Endothelial cell of umbilical vein (primary cell): ENCODE data around the gene KRTAP29-1. TPM values are rescaled to one million over a fixed set of nuclear protein-coding genes. Genes with fewer than 3 reads are reported as not detected.
"Not testable (repeated sequence)": the region's sequence is repeated elsewhere in the genome, so short reads cannot be mapped to it uniquely, and the experiment has no call there.

Source experiments
- BruUV-seq: library from RNA; stranded (reverse); fragments of 400-500 nt; replicated peaks from 2 replicates; lab custom pipeline; 2021; lab: Mats Ljungman, UMichigan
- CTCF ChIA-PET: fragments of 300-600, 350-600 bp; sonication (Branson Sonifier 250); formaldehyde crosslinking; loops from one replicate; lab custom pipeline; 2021; ENCODE audit warnings: antibody characterized with exemption, inconsistent platforms; lab: Charles Lee
- POLR2A ChIA-PET: fragments of 300-600, 350-600 bp; sonication (Branson Sonifier 250); formaldehyde crosslinking; loops from one replicate; lab custom pipeline; 2021; ENCODE audit warnings: antibody characterized with exemption, inconsistent platforms; lab: Charles Lee
- DNase-seq: peaks from one replicate; pipeline ENCODE4 v3.0.0-alpha.2; 2011; ENCODE audit warnings: low read depth, low spot score
- FAIRE-seq: peaks from 2 replicates; lab custom pipeline; 2011; peaks lifted over from hg19 to GRCh38; lab: Jason Lieb, UNC
- H2AFZ ChIP-seq: 2 replicates; pipeline ENCODE4 v1.6.0; 2012; ENCODE audit warnings: low read depth, low read length, control low read depth, inconsistent platforms
- H3K27ac ChIP-seq: 2 replicates; pipeline ENCODE4 v1.5.1; 2011; ENCODE audit warnings: low read depth, mild to moderate bottlenecking, control low read depth, low read length, moderate library complexity; ENCODE audit not compliant: insufficient read depth
- H3K27me3 ChIP-seq, 2 experiments: 2 replicates each; pipeline versions ENCODE4 v1.6.0 to v1.6.1; 2011; ENCODE audit warnings: low read length in 2 of 2, mixed read lengths in 1 of 2; ENCODE audit not compliant: control insufficient read depth in 2 of 2, insufficient read depth in 2 of 2
- H3K36me3 ChIP-seq, 2 experiments: 2 replicates in 1 of 2; 3 replicates in 1 of 2; pipeline ENCODE4 v1.5.1; 2011; ENCODE audit warnings: low read length in 2 of 2, mild to moderate bottlenecking in 1 of 2, moderate library complexity in 1 of 2; ENCODE audit not compliant: control insufficient read depth in 2 of 2, insufficient read depth in 2 of 2; ENCODE audit errors: extremely low read depth in 1 of 2
- H3K4me1 ChIP-seq: 3 replicates; pipeline ENCODE4 v1.5.1; 2011; ENCODE audit warnings: mild to moderate bottlenecking, low read length; ENCODE audit not compliant: control insufficient read depth, insufficient read depth; ENCODE audit errors: extremely low read depth
- H3K4me2 ChIP-seq: 2 replicates; pipeline ENCODE4 v1.6.1; 2011; ENCODE audit warnings: low read length, control low read depth, mixed read lengths; ENCODE audit not compliant: insufficient read depth
- H3K4me3 ChIP-seq, 3 experiments: fragments of 200-600 bp in 1 of 3; sonication (generic), shearing (Covaris generic) in 1 of 3; replicated peaks in 1 of 3; 2 replicates each; pipeline ENCODE4 v1.5.1; 2011 to 2016; ENCODE audit warnings: control low read depth in 3 of 3, low read length in 3 of 3, mild to moderate bottlenecking in 2 of 3, inconsistent platforms in 1 of 3, low read depth in 1 of 3, moderate library complexity in 1 of 3; ENCODE audit not compliant: insufficient read depth in 1 of 3
- H3K79me2 ChIP-seq: 2 replicates; pipeline ENCODE4 v1.6.0; 2012; ENCODE audit warnings: low read length, inconsistent platforms; ENCODE audit not compliant: control insufficient read depth, insufficient read depth
- H3K9ac ChIP-seq: replicated peaks from 2 replicates; pipeline ENCODE3; 2011; ENCODE audit warnings: low read length, control low read depth; ENCODE audit not compliant: insufficient read depth; ENCODE audit errors: extremely low read depth
- H3K9me1 ChIP-seq: replicated peaks from 3 replicates; pipeline ENCODE4 v1.6.0; 2011; ENCODE audit warnings: mild to moderate bottlenecking, low read length; ENCODE audit not compliant: control insufficient read depth, insufficient read depth; ENCODE audit errors: extremely low read depth
- H3K9me3 ChIP-seq: replicated peaks from 2 replicates; pipeline ENCODE4 v1.5.1; 2012; ENCODE audit warnings: low read length, inconsistent platforms; ENCODE audit not compliant: control insufficient read depth, insufficient read depth
- H4K20me1 ChIP-seq: replicated peaks from 2 replicates; pipeline ENCODE3; 2011; ENCODE audit warnings: mild to moderate bottlenecking, low read length; ENCODE audit not compliant: control insufficient read depth, insufficient read depth; ENCODE audit errors: extremely low read depth
- GATA2 ChIP-seq: IDR thresholded peaks from 2 replicates; pipeline ENCODE4 v1.7.0; 2011; ENCODE audit warnings: low read depth, mild to moderate bottlenecking, moderate library complexity, mixed read lengths, low read length; ENCODE audit not compliant: insufficient read length, insufficient read depth
- JUN ChIP-seq: IDR thresholded peaks from 2 replicates; pipeline ENCODE4 v1.6.1; 2011; ENCODE audit warnings: borderline replicate concordance, low read depth; ENCODE audit not compliant: insufficient read length, insufficient read depth
- MYC ChIP-seq: IDR thresholded peaks from one replicate; pipeline ENCODE4 v1.6.1; 2011; ENCODE audit warnings: mild to moderate bottlenecking, low read depth, low read length
- POLR2AphosphoS5 ChIP-seq: IDR thresholded peaks from 2 replicates; pipeline ENCODE4 v1.6.1; 2012; ENCODE audit warnings: low read depth, mild to moderate bottlenecking, control low read depth, low read length, moderate library complexity; ENCODE audit not compliant: insufficient read depth
- dilution Hi-C: fragments of 300-500 bp; cut with MboI; formaldehyde crosslinking; loops from one replicate; pipeline ENCODE4 v1.15.0; 2019; ENCODE audit warnings: low sequenced_read_pairs; ENCODE audit not compliant: extremely low pct_ligation_motif_present
- intact Hi-C: fragments of 100-400 bp; cut with micrococcal nuclease; formaldehyde crosslinking; loops from one replicate; pipeline ENCODE4 v1.10.0; 2022
- polyA plus RNA-seq, 4 experiments: library from polyadenylated mRNA; depleted of rRNA in 3 of 4; stranded (reverse) in 3 of 4; unstranded in 1 of 4; fragments of >200 nt; gene quantifications; 2 replicates each; pipeline versions ENCODE4 v1.2.1 to v1.2.3, GENCODE V29; 2011 to 2012; ENCODE audit warnings: missing spikeins in 1 of 4
- total RNA-seq: library from RNA; stranded (reverse); gene quantifications from 2 replicates; pipeline ENCODE4 v1.2.3, GENCODE V29; 2021
- TF ChIP-seq, protein P1 (sequence below): IDR thresholded peaks from 2 replicates; pipeline ENCODE4 v1.6.1; 2011; ENCODE audit not compliant: insufficient read depth, insufficient read length
- TF ChIP-seq, protein P2 (sequence below), 2 donors: IDR thresholded peaks; 1 replicate in 1 of 2; 2 replicates in 1 of 2; pipeline ENCODE4 v1.5.1; 2011; ENCODE audit warnings: low read length in 2 of 2, mild to moderate bottlenecking in 2 of 2, moderate library complexity in 2 of 2, control low read depth in 1 of 2, inconsistent platforms in 1 of 2, low read depth in 1 of 2; ENCODE audit not compliant: insufficient read depth in 1 of 2; ENCODE audit errors: extremely low read depth in 1 of 2

Gene KRTAP29-1
- total and polyA plus RNA-seq, 2 donors (not counting 3 experiments of a cell fraction or from before 2014, with no cell fraction given) = not detected

DNA sequence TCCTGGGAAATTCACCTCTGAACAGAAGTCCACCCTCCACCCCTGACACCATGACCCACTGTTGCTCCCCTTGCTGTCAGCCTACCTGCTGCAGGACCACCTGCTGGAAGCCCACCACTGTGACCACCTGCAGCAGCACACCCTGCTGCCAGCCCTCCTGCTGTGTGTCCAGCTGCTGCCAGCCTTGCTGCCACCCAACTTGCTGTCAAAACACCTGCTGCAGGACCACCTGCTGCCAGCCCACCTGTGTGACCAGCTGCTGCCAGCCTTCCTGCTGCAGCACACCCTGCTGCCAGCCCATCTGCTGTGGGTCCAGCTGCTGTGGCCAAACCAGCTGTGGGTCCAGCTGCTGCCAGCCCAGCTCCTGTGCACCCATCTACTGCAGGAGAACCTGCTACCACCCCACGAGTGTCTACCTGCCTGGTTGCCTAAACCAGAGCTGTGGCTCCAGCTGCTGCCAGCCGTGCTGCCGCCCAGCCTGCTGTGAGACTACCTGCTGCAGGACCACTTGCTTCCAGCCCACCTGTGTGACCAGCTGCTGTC, 26.9 kb downstream of the KRTAP29-1 start, which contains the start of gene KRTAP9-7:
TSS of gene KRTAP9-7 (plus strand) at position 51 of the 543 bp plus-strand sequence. CDS start at position 51, 0 bp downstream.
- H3K4me1 ChIP-seq, H3K27ac ChIP-seq, dilution Hi-C loops, H3K4me2 ChIP-seq, H3K9me1 ChIP-seq, H3K9me3 ChIP-seq, H3K9ac ChIP-seq, H3K27me3 ChIP-seq, H3K36me3 ChIP-seq, H3K79me2 ChIP-seq, H3K4me3 ChIP-seq, BruUV-seq, FAIRE-seq, H4K20me1 ChIP-seq, POLR2A ChIA-PET, H2AFZ ChIP-seq, DNase-seq: not testable (repeated sequence)
- CTCF ChIA-PET = interaction anchor here (1.3 to 1.5 kb wide), 2 partner anchors 11 to 47 kb away, joined by 3 to 6 read pairs; partner anchors contain the start of gene KRTAP9-6
- intact Hi-C loops = loop anchor here (1.0 kb wide), 1 partner anchor 10 kb away; the partner anchor contains the start of gene KRTAP9-6

DNA sequence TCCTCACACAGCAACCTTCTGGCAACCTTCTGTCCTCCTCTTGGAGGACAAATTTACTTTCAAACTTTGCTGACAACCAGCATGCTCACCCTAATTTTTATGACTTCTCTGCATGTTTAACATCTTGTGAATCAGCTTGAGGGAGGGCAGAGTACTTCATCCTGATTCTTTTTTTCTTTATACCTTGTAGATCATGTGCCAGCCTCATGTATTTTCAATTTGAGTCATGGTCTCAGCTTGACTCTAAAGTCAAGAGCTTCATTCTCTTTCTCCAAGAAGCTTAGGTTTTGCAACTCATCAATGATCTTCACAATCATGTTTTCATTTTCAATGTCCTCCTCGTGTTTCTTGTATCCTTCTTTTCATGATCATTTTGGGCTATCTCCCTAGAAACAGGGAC, 30.8 kb downstream of the KRTAP29-1 start:
- DNase-seq (no peak), FAIRE-seq (no peak)
- no peak overlapping the region for H3K4me2 ChIP-seq
- intact Hi-C loops (no loop called here), dilution Hi-C loops (no loop called here)
- BruUV-seq = no TSS peak
- no peaks in the 10 kb centered on the region for H4K20me1 ChIP-seq
- H3K27ac ChIP-seq = no peak overlapping the region
- H3K9me3 ChIP-seq = no peaks in the 10 kb centered on the region
- H2AFZ ChIP-seq = no peak overlapping the region
- no peaks in the 10 kb centered on the region for H3K36me3 ChIP-seq
- no peaks in the 10 kb centered on the region for H3K27me3 ChIP-seq
- H3K79me2 ChIP-seq = no peaks in the 10 kb centered on the region
- H3K9me1 ChIP-seq = no peaks in the 10 kb centered on the region
- no peaks in the 10 kb centered on the region for H3K4me1 ChIP-seq
- CTCF ChIA-PET = no interaction called here
- H3K9ac ChIP-seq = no peak overlapping the region
- POLR2A ChIA-PET = no interaction called here
- H3K4me3 ChIP-seq = no peak overlapping the region
- no peak for TF ChIP-seq MYC
- TF ChIP-seq, protein P1, sequence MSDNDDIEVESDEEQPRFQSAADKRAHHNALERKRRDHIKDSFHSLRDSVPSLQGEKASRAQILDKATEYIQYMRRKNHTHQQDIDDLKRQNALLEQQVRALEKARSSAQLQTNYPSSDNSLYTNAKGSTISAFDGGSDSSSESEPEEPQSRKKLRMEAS = no peak
- no peak for TF ChIP-seq JUN
- no peak for TF ChIP-seq POLR2AphosphoS5
- TF ChIP-seq, protein P2, sequence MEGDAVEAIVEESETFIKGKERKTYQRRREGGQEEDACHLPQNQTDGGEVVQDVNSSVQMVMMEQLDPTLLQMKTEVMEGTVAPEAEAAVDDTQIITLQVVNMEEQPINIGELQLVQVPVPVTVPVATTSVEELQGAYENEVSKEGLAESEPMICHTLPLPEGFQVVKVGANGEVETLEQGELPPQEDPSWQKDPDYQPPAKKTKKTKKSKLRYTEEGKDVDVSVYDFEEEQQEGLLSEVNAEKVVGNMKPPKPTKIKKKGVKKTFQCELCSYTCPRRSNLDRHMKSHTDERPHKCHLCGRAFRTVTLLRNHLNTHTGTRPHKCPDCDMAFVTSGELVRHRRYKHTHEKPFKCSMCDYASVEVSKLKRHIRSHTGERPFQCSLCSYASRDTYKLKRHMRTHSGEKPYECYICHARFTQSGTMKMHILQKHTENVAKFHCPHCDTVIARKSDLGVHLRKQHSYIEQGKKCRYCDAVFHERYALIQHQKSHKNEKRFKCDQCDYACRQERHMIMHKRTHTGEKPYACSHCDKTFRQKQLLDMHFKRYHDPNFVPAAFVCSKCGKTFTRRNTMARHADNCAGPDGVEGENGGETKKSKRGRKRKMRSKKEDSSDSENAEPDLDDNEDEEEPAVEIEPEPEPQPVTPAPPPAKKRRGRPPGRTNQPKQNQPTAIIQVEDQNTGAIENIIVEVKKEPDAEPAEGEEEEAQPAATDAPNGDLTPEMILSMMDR (IDR thresholded peaks at IDR 0.05; ENCODE audit: extremely low read depth in 1 of 2, insufficient read depth in 1 of 2, low read depth in 1 of 2, low read length in 2 of 2) = no peak
- TF ChIP-seq GATA2 = no peak

DNA sequence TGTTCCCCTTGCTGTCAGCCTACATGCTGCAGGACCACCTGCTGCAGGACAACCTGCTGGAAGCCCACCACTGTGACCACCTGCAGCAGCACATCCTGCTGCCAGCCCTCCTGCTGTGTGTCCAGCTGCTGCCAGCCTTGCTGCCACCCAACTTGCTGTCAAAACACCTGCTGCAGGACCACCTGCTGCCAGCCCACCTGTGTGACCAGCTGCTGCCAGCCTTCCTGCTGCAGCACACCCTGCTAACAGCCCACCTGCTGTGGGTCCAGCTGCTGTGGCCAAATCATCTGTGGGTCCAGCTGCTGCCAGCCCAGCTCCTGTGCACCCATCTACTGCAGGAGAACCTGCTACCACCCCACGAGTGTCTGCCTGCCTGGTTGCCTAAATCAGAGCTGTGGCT, 31.3 kb downstream of the KRTAP29-1 start:
- H3K9me1 ChIP-seq, POLR2A ChIA-PET, H3K79me2 ChIP-seq, H3K4me1 ChIP-seq, FAIRE-seq, H3K9ac ChIP-seq, H3K9me3 ChIP-seq, DNase-seq, dilution Hi-C loops, CTCF ChIA-PET, H3K27me3 ChIP-seq, H3K36me3 ChIP-seq, H3K27ac ChIP-seq, H2AFZ ChIP-seq, H4K20me1 ChIP-seq, H3K4me2 ChIP-seq, H3K4me3 ChIP-seq, intact Hi-C loops, BruUV-seq: not testable (repeated sequence)
